GM23338 (cell line): ENCODE measurements around the gene ASIC3. TPM values are rescaled to one million over a fixed set of nuclear protein-coding genes. Genes with fewer than 3 reads are reported as not detected.
A peak's percentile ranks its signal among the peaks of the same experiment; 100 is the strongest.

Experiments
- ATAC-seq: fragments of 200-7000 bp; cut with Tn5 transposase; 3 replicates; pipeline ENCODE4 v1.9.1; 2020
- DNase-seq: peaks from one replicate; pipeline ENCODE4 v3.0.0-alpha.2; 2015; ENCODE audit warnings: low spot score
- H2AFZ ChIP-seq: fragments of 200-600 bp; sonication (generic); 2 replicates; pipeline ENCODE4 v1.8.0; 2016; ENCODE audit warnings: antibody characterized with exemption, mild to moderate bottlenecking, moderate library complexity
- H3F3A ChIP-seq: fragments of 200-600 bp; sonication (generic); replicated peaks from 2 replicates; pipeline ENCODE4 v1.8.0; 2017; ENCODE audit warnings: antibody characterized with exemption, mixed run types, low read depth
- H3K27ac ChIP-seq: fragments of 200-600 bp; sonication (generic); 2 replicates; pipeline ENCODE4 v1.6.1; 2016; ENCODE audit warnings: low read depth
- H3K27me3 ChIP-seq: fragments of 200-600 bp; sonication (generic); 2 replicates; pipeline ENCODE4 v1.8.0; 2016; ENCODE audit warnings: mild to moderate bottlenecking, mixed run types, moderate library complexity; ENCODE audit not compliant: insufficient read depth
- H3K36me3 ChIP-seq: fragments of 200-600 bp; sonication (generic); 2 replicates; pipeline ENCODE4 v1.8.0; 2016; ENCODE audit warnings: mild to moderate bottlenecking; ENCODE audit not compliant: insufficient read depth
- H3K4me1 ChIP-seq: fragments of 200-600 bp; sonication (generic); 2 replicates; pipeline ENCODE4 v1.8.0; 2016; ENCODE audit warnings: mild to moderate bottlenecking, moderate library complexity; ENCODE audit not compliant: insufficient read depth
- H3K4me2 ChIP-seq: fragments of 200-600 bp; sonication (generic); 2 replicates; pipeline ENCODE4 v1.7.1; 2017; ENCODE audit warnings: mixed run types
- H3K4me3 ChIP-seq: fragments of 200-600 bp; sonication (generic); 2 replicates; pipeline ENCODE4 v1.6.1; 2016; ENCODE audit warnings: mixed run types
- H3K79me2 ChIP-seq: fragments of 200-600 bp; sonication (generic); replicated peaks from 2 replicates; pipeline ENCODE4 v1.8.0; 2017; ENCODE audit warnings: mild to moderate bottlenecking; ENCODE audit not compliant: insufficient read depth
- H3K9me2 ChIP-seq: fragments of 200-600 bp; sonication (generic); 2 replicates; pipeline ENCODE4 v1.8.0; 2017; ENCODE audit not compliant: insufficient read depth
- H4K20me1 ChIP-seq: fragments of 200-600 bp; sonication (generic); replicated peaks from 2 replicates; pipeline ENCODE4 v1.8.0; 2017; ENCODE audit warnings: mild to moderate bottlenecking; ENCODE audit not compliant: insufficient read depth
- H3K27ac Mint-ChIP-seq: 2 replicates; pipeline ENCODE4 v1.8.0; 2020; ENCODE audit warnings: inconsistent platforms, mild to moderate bottlenecking, moderate library complexity, mixed read lengths
- H3K27me3 Mint-ChIP-seq: 3 replicates; pipeline ENCODE4 v1.8.0; 2022; ENCODE audit warnings: low read depth, mild to moderate bottlenecking, moderate library complexity, mixed read lengths, inconsistent platforms; ENCODE audit not compliant: insufficient read depth, poor library complexity
- H3K36me3 Mint-ChIP-seq: 3 replicates; pipeline ENCODE4 v1.8.0; 2021; ENCODE audit warnings: low read depth, mild to moderate bottlenecking, inconsistent platforms, moderate library complexity, mixed read lengths
- H3K4me1 Mint-ChIP-seq: 3 replicates; pipeline ENCODE4 v1.8.0; 2020; ENCODE audit warnings: mild to moderate bottlenecking, inconsistent platforms, mixed read lengths
- H3K4me3 Mint-ChIP-seq: 3 replicates; pipeline ENCODE4 v1.8.0; 2021; ENCODE audit warnings: moderate library complexity, mild to moderate bottlenecking, inconsistent platforms, mixed read lengths
- H3K9me3 Mint-ChIP-seq: 3 replicates; pipeline ENCODE4 v1.8.0; 2020; ENCODE audit warnings: moderate library complexity, mild to moderate bottlenecking, inconsistent platforms, mixed read lengths
- CREB1 ChIP-seq: fragments of 250-450 bp; sonication (Bioruptor Pico); IDR thresholded peaks from 2 replicates; pipeline ENCODE4 v1.5.0; 2020; ENCODE audit warnings: low read depth, mild to moderate bottlenecking, moderate library complexity
- EZH2 ChIP-seq: fragments of 200-600 bp; sonication (generic); IDR thresholded peaks from one replicate; pipeline ENCODE4 v1.8.0; 2017; ENCODE audit warnings: antibody characterized with exemption, mild to moderate bottlenecking, low read depth; ENCODE audit not compliant: unreplicated experiment
- EZH2phosphoT487 ChIP-seq: fragments of 200-600 bp; sonication (generic); IDR thresholded peaks from one replicate; pipeline ENCODE4 v1.8.1; 2018; ENCODE audit warnings: antibody characterized with exemption; ENCODE audit not compliant: unreplicated experiment
- JUNB ChIP-seq: IDR thresholded peaks from one replicate; pipeline ENCODE4 v1.6.1; 2016; ENCODE audit warnings: antibody characterized with exemption; ENCODE audit not compliant: unreplicated experiment
- ZNF114 ChIP-seq: fragments of 250-450 bp; sonication (Bioruptor Pico); IDR thresholded peaks from 2 replicates; pipeline ENCODE4 v1.5.0; 2020; ENCODE audit warnings: mild to moderate bottlenecking, moderate library complexity
- ZNF331 ChIP-seq: fragments of 250-450 bp; sonication (Bioruptor Pico); IDR thresholded peaks from 2 replicates; pipeline ENCODE4 v1.5.0; 2020; ENCODE audit warnings: low read depth, mild to moderate bottlenecking, moderate library complexity
- polyA plus RNA-seq: library from polyadenylated mRNA; unstranded; fragments of >200 nt; fragmentation: Nextera tagmentation; extraction: Ambion mirVana; gene quantifications from 2 replicates; pipeline ENCODE4 v1.2.1, GENCODE V29; 2016
- total RNA-seq: library from RNA; depleted of rRNA; stranded (reverse); fragments of >200 nt; shearing (Covaris generic); gene quantifications from 2 replicates; pipeline ENCODE4 v1.2.3, GENCODE V29; 2014
- TF ChIP-seq, protein P1 (sequence below): IDR thresholded peaks from 2 replicates; pipeline ENCODE4 v1.6.1; 2016; ENCODE audit warnings: antibody characterized with exemption
- TF ChIP-seq, protein P2 (sequence below): fragments of 250-450 bp; sonication (Bioruptor Pico); IDR thresholded peaks from 2 replicates; pipeline ENCODE4 v1.5.0; 2020; ENCODE audit warnings: mild to moderate bottlenecking, moderate library complexity

The ASIC3 gene
- total and polyA plus RNA-seq, 2 experiments from 2014 or later: 0.87 to 0.90 TPM

DNA sequence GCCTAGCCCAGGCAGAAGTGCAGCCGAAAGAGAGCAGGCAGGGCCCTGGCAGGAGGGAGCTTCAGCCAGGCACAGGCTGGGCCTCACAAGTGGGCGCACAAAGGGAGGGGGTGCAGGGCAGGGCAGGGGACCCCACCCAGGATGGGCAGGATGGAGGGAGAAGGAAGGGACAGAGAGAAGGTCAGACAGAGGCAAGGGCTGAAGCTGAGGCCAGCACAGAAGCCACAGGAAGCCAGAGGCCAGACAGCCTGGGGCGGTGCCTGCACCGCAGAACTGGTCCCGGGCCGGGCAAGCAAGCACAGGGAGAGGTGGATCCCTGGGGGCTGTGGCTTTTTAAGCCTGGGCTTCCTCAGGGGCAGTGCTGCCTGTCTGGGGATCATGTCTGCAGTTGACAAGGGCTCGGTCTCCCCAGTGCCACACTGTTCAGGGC, 40.8 kb upstream of the ASIC3 start:
- no peak for DNase-seq
- no peak overlapping the region for H3K4me2 ChIP-seq
- no peaks in the 10 kb centered on the region for H4K20me1 ChIP-seq
- H3K27me3 ChIP-seq: peaks cover 8% of the 10 kb centered on the region; the same call in 1 of the 2 replicates
- TF ChIP-seq ZNF114 (CRISPR knock-in tag) (no peak), ZNF331 (no peak), JUNB (no peak), EZH2 (no peak), CREB1 (CRISPR knock-in tag) (no peak)
- TF ChIP-seq, protein P1, sequence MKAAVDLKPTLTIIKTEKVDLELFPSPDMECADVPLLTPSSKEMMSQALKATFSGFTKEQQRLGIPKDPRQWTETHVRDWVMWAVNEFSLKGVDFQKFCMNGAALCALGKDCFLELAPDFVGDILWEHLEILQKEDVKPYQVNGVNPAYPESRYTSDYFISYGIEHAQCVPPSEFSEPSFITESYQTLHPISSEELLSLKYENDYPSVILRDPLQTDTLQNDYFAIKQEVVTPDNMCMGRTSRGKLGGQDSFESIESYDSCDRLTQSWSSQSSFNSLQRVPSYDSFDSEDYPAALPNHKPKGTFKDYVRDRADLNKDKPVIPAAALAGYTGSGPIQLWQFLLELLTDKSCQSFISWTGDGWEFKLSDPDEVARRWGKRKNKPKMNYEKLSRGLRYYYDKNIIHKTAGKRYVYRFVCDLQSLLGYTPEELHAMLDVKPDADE: no peak
- H3F3A ChIP-seq: 0 out of 2 replicates have a peak, but pooled peaks cover 4% of the 10 kb centered on the region
- H3K27me3 Mint-ChIP-seq: peaks cover 7% of the 10 kb centered on the region
- H3K36me3 Mint-ChIP-seq: no peaks in the 10 kb centered on the region; the same call in 2 of the 3 replicates
- H3K4me1 ChIP-seq: peaks cover 17% of the 10 kb centered on the region; the same call in 1 of the 2 replicates
- peak overlapping the region; percentile 69 for H2AFZ ChIP-seq
- no peak overlapping the region for H3K27ac ChIP-seq
- no peaks in the 10 kb centered on the region for H3K36me3 ChIP-seq
- H3K9me2 ChIP-seq: no peaks in the 10 kb centered on the region
- H3K79me2 ChIP-seq: no peaks in the 10 kb centered on the region
- H3K9me3 Mint-ChIP-seq: no peaks in the 10 kb centered on the region
- peaks cover 32% of the 10 kb centered on the region for H3K4me1 Mint-ChIP-seq
- H3K27ac Mint-ChIP-seq: no peak overlapping the region
- no peak overlapping the region for H3K4me3 ChIP-seq
- no peak overlapping the region for H3K4me3 Mint-ChIP-seq
- ATAC-seq: no peak

DNA sequence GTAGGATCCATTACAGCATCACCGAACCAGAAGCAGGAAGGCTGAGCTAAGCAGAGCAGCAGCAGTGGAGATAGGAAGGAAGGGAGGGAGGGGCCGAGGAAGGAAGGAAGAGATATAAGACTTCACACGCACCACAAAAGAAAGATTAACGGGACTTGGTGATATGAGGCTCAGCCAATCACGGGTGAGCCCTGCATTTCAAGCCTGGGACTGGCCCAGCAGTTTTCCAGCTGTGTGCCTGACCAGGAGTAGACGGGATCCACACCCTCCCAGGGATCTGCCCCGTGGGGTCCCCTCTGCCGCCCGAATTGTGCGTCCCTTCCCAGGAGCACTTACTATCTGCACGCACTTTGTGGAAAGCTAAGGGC, 40.2 kb upstream of the ASIC3 start:
- Mint-ChIP-seq H3K4me1 (peaks cover 35% of the 10 kb centered on the region), H3K27ac (no peak overlapping the region), H3K36me3 (no peaks in the 10 kb centered on the region; the same call in 2 of the 3 replicates), H3K4me3 (peak overlapping the region; percentile 60), H3K9me3 (no peaks in the 10 kb centered on the region), H3K27me3 (peaks cover 14% of the 10 kb centered on the region)
- no peak for DNase-seq
- H3K4me1 ChIP-seq: peaks cover 20% of the 10 kb centered on the region; the same call in 1 of the 2 replicates
- H3K9me2 ChIP-seq: no peaks in the 10 kb centered on the region
- peak overlapping the region; percentile 69 for H2AFZ ChIP-seq
- H3F3A ChIP-seq: 0 out of 2 replicates have a peak, but pooled peaks cover 4% of the 10 kb centered on the region
- no peaks in the 10 kb centered on the region for H3K79me2 ChIP-seq
- no peaks in the 10 kb centered on the region for H3K36me3 ChIP-seq
- peak overlapping the region; percentile 46; the same call in 1 of the 2 replicates for H3K4me2 ChIP-seq
- H3K27me3 ChIP-seq: peaks cover 11% of the 10 kb centered on the region
- H3K4me3 ChIP-seq: no peak overlapping the region; the same call in 1 of the 2 replicates
- H4K20me1 ChIP-seq: no peaks in the 10 kb centered on the region
- H3K27ac ChIP-seq: no peak overlapping the region
- TF ChIP-seq EZH2phosphoT487: no peak
- no peak for TF ChIP-seq ZNF114 (CRISPR knock-in tag)
- TF ChIP-seq, protein P2, sequence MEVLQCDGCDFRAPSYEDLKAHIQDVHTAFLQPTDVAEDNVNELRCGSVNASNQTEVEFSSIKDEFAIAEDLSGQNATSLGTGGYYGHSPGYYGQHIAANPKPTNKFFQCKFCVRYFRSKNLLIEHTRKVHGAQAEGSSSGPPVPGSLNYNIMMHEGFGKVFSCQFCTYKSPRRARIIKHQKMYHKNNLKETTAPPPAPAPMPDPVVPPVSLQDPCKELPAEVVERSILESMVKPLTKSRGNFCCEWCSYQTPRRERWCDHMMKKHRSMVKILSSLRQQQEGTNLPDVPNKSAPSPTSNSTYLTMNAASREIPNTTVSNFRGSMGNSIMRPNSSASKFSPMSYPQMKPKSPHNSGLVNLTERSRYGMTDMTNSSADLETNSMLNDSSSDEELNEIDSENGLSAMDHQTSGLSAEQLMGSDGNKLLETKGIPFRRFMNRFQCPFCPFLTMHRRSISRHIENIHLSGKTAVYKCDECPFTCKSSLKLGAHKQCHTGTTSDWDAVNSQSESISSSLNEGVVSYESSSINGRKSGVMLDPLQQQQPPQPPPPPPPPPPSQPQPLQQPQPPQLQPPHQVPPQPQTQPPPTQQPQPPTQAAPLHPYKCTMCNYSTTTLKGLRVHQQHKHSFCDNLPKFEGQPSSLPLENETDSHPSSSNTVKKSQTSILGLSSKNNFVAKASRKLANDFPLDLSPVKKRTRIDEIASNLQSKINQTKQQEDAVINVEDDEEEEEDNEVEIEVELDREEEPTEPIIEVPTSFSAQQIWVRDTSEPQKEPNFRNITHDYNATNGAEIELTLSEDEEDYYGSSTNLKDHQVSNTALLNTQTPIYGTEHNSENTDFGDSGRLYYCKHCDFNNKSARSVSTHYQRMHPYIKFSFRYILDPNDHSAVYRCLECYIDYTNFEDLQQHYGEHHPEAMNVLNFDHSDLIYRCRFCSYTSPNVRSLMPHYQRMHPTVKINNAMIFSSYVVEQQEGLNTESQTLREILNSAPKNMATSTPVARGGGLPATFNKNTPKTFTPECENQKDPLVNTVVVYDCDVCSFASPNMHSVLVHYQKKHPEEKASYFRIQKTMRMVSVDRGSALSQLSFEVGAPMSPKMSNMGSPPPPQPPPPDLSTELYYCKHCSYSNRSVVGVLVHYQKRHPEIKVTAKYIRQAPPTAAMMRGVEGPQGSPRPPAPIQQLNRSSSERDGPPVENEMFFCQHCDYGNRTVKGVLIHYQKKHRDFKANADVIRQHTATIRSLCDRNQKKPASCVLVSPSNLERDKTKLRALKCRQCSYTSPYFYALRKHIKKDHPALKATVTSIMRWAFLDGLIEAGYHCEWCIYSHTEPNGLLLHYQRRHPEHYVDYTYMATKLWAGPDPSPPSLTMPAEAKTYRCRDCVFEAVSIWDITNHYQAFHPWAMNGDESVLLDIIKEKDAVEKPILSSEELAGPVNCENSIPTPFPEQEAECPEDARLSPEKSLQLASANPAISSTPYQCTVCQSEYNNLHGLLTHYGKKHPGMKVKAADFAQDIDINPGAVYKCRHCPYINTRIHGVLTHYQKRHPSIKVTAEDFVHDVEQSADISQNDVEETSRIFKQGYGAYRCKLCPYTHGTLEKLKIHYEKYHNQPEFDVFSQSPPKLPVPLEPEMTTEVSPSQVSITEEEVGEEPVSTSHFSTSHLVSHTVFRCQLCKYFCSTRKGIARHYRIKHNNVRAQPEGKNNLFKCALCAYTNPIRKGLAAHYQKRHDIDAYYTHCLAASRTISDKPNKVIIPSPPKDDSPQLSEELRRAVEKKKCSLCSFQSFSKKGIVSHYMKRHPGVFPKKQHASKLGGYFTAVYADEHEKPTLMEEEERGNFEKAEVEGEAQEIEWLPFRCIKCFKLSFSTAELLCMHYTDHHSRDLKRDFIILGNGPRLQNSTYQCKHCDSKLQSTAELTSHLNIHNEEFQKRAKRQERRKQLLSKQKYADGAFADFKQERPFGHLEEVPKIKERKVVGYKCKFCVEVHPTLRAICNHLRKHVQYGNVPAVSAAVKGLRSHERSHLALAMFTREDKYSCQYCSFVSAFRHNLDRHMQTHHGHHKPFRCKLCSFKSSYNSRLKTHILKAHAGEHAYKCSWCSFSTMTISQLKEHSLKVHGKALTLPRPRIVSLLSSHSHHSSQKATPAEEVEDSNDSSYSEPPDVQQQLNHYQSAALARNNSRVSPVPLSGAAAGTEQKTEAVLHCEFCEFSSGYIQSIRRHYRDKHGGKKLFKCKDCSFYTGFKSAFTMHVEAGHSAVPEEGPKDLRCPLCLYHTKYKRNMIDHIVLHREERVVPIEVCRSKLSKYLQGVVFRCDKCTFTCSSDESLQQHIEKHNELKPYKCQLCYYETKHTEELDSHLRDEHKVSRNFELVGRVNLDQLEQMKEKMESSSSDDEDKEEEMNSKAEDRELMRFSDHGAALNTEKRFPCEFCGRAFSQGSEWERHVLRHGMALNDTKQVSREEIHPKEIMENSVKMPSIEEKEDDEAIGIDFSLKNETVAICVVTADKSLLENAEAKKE (CRISPR knock-in tag): no peak
- ATAC-seq: no peak
